IPS-15b (cell line): ENCODE measurements around the gene LRMDA.

ENCODE experiments used
- H3K27me3 ChIP-seq: one replicate; pipeline ENCODE4 v1.6.1; 2013; ENCODE audit warnings: low read length; ENCODE audit not compliant: control insufficient read depth, insufficient read depth
- H3K36me3 ChIP-seq: one replicate; pipeline ENCODE4 v1.6.1; 2013; ENCODE audit warnings: low read length; ENCODE audit not compliant: control insufficient read depth, insufficient read depth
- H3K4me1 ChIP-seq: one replicate; pipeline ENCODE4 v1.6.1; 2013; ENCODE audit warnings: mild to moderate bottlenecking, low read length; ENCODE audit not compliant: control insufficient read depth, insufficient read depth
- H3K4me3 ChIP-seq: one replicate; pipeline ENCODE4 v1.5.1; 2013; ENCODE audit warnings: low read depth, low read length
- H3K9ac ChIP-seq: one replicate; pipeline ENCODE4 v1.6.1; 2013; ENCODE audit warnings: low read depth, mild to moderate bottlenecking, low read length
- H3K9me3 ChIP-seq: one replicate; pipeline ENCODE4 v1.6.1; 2013; ENCODE audit warnings: mild to moderate bottlenecking, low read length; ENCODE audit not compliant: control insufficient read depth, insufficient read depth

Gene LRMDA

GRCh38 chr10:75688506-75689300, 257.3 kb downstream of the LRMDA start:
- Histone ChIP-seq H3K27me3 (no peaks in the 10 kb centered on the region), H3K4me3 (no peak overlapping the region), H3K36me3 (no peaks in the 10 kb centered on the region), H3K9me3 (no peaks in the 10 kb centered on the region), H3K9ac (no peak overlapping the region), H3K4me1 (no peaks in the 10 kb centered on the region)

- H3K36me3 ChIP-seq = no peaks in the 10 kb centered on the region
- no peak overlapping the region for H3K9ac ChIP-seq
- H3K4me1 ChIP-seq = no peaks in the 10 kb centered on the region
- no peaks in the 10 kb centered on the region for H3K9me3 ChIP-seq
- no peak overlapping the region for H3K4me3 ChIP-seq
- H3K27me3 ChIP-seq = no peaks in the 10 kb centered on the region
Measured at GRCh38 chr10:75693489-75693888, 262.1 kb downstream of the LRMDA start.

- Histone ChIP-seq H3K27me3 (no peaks in the 10 kb centered on the region), H3K4me3 (no peak overlapping the region), H3K9me3 (no peaks in the 10 kb centered on the region), H3K4me1 (no peaks in the 10 kb centered on the region), H3K9ac (no peak overlapping the region), H3K36me3 (no peaks in the 10 kb centered on the region)
Measured at GRCh38 chr10:75694269-75694668, 262.8 kb downstream of the LRMDA start.

DNA sequence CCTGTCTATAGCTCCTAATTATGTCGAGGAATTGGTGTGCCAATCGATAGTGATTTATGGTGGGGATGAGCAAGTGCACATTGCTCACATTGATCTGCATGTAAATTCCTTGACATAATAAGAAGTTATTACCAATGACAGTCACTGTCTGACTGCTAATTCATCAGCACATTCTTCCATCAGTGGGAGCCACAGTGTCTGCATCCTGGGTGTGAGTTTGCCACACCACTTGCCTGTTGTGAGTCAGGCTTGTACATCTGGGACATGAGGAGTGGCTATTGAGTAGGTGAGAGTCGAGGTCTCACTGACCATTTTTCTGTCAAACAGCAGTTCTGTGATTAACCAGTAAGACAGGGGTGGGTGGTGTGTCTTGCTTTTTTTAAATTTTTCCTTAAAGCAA, 263.4 kb downstream of the LRMDA start:
- no peaks in the 10 kb centered on the region for H3K4me1 ChIP-seq
- H3K9ac ChIP-seq = no peak overlapping the region
- no peak overlapping the region for H3K4me3 ChIP-seq
- no peaks in the 10 kb centered on the region for H3K9me3 ChIP-seq
- H3K27me3 ChIP-seq = no peaks in the 10 kb centered on the region
- H3K36me3 ChIP-seq = no peaks in the 10 kb centered on the region

GRCh38 chr10:75695994-75696393, 264.6 kb downstream of the LRMDA start:
- H3K36me3 ChIP-seq = no peaks in the 10 kb centered on the region
- H3K9ac ChIP-seq = no peak overlapping the region
- H3K4me1 ChIP-seq = no peaks in the 10 kb centered on the region
- H3K9me3 ChIP-seq = no peaks in the 10 kb centered on the region
- no peak overlapping the region for H3K4me3 ChIP-seq
- no peaks in the 10 kb centered on the region for H3K27me3 ChIP-seq

GRCh38 chr10:75696536-75696935, 265.1 kb downstream of the LRMDA start:
- no peak overlapping the region for H3K9ac ChIP-seq
- no peaks in the 10 kb centered on the region for H3K36me3 ChIP-seq
- H3K9me3 ChIP-seq = no peaks in the 10 kb centered on the region
- H3K4me3 ChIP-seq = no peak overlapping the region
- H3K4me1 ChIP-seq = no peaks in the 10 kb centered on the region
- no peaks in the 10 kb centered on the region for H3K27me3 ChIP-seq

- no peaks in the 10 kb centered on the region for H3K9me3 ChIP-seq
- H3K27me3 ChIP-seq = no peaks in the 10 kb centered on the region
- no peaks in the 10 kb centered on the region for H3K36me3 ChIP-seq
Measured at GRCh38 chr10:75703191-75703854, 271.9 kb downstream of the LRMDA start.

DNA sequence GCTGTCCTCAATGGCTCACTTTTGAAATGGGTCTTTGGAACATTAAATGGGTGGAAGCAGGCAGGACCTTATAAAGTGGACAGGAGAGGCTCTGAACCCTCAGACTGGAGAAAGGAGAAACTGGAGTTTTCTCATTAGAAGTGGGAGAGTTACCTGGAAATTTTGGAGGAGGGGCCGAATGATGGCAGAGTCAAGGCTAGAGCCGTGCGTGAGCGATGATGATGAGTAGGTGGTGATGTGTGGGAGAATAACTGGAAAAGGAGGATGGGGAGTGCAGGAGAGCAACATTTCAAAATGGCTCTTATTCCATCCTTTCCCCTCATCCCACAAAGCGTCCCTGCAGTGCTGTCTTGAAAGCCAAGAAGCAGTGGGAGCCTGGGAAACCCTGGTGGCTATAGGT, 274.0 kb downstream of the LRMDA start:
- H3K4me1 ChIP-seq = peaks cover 21% of the 10 kb centered on the region

More at GRCh38 chr10:75703191-75703854, 271.9 kb downstream of the LRMDA start:
- Histone ChIP-seq H3K9ac (no peak overlapping the region), H3K4me3 (no peak overlapping the region), H3K4me1 (peaks cover 11% of the 10 kb centered on the region)

DNA sequence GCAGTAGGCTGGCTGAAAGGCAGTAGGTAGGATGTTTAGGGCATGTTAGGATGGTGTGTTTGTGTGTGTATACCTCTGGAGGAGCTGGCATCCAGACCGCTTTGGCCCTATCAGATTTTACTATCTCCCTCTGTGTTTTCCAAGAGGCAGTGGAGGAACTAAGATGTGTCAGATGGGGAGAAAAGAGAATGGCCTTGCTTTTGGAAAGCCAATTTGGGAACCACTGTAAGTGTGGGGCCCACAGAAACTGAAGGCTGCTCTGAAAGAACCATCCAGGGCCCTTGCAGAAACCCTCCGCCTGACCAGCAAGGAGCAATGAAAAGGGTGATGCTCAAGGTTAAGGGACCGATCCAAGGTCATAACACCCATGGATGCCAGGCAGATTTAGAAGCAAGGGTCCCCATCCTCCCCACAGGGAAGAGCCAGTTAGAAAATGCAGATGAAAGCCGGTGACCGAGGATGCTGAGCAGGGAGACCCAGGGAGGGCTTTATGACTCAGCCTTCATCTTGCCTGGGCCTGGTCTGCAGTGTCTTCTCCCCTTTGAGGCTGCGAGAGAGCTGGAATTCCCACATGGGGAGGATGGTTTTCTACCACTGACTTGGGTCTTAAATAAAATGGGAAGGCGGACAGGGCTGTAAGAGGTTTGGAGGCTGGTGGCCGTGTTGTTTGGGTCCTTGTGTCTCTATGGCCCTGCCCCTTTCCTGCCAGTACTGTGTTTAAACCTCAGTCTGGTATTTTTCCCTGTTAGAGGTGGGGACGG, 275.8 kb downstream of the LRMDA start:
- Histone ChIP-seq H3K9me3 (no peaks in the 10 kb centered on the region), H3K36me3 (no peaks in the 10 kb centered on the region), H3K27me3 (no peaks in the 10 kb centered on the region), H3K4me3 (no peak overlapping the region), H3K9ac (no peak overlapping the region), H3K4me1 (peaks cover 21% of the 10 kb centered on the region)

More for the DNA sequence above, 274.0 kb downstream of the LRMDA start:
- H3K36me3 ChIP-seq = no peaks in the 10 kb centered on the region
- no peaks in the 10 kb centered on the region for H3K9me3 ChIP-seq
- H3K27me3 ChIP-seq = no peaks in the 10 kb centered on the region
- no peak overlapping the region for H3K9ac ChIP-seq
- no peak overlapping the region for H3K4me3 ChIP-seq

GRCh38 chr10:75708060-75708459, 276.6 kb downstream of the LRMDA start:
- H3K9ac ChIP-seq = no peak overlapping the region
- H3K4me1 ChIP-seq = peaks cover 21% of the 10 kb centered on the region
- H3K27me3 ChIP-seq = no peaks in the 10 kb centered on the region
- no peaks in the 10 kb centered on the region for H3K36me3 ChIP-seq
- H3K4me3 ChIP-seq = no peak overlapping the region
- H3K9me3 ChIP-seq = no peaks in the 10 kb centered on the region

DNA sequence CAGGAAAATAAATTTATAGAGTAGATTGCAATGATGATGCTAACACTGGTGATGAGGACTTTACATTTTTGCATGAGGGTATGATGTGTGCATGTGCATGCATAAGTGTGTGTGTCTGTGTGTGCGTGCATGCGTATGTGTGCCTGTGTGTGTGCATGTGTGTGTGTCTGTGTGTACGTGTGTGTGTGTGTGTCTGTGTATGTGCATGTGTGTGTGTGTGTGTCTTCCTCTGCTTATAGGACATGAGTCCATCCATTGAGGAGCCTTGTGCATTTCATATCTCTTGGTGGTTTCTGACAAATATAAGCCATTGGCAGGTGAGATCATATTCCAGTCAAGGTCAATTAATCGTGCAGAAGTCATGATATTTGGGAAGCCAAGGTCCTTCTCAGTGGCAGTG, 277.8 kb downstream of the LRMDA start:
- Histone ChIP-seq H3K9me3 (no peaks in the 10 kb centered on the region), H3K4me3 (no peak overlapping the region), H3K9ac (no peak overlapping the region), H3K27me3 (no peaks in the 10 kb centered on the region), H3K4me1 (peaks cover 21% of the 10 kb centered on the region), H3K36me3 (no peaks in the 10 kb centered on the region)
